Measurements from ENCODE around the gene ZNF367. TPM values are rescaled to one million over a fixed set of nuclear protein-coding genes. Genes with fewer than 3 reads are reported as not detected.

The ZNF367 gene
- total RNA-seq, 4 donors from 2014 or later = 2.0 to 3.4 (median 2.6) TPM

GRCh38 chr9:96345551-96345950, 72.6 kb downstream of the ZNF367 start:
- Histone ChIP-seq H3K9me3 (peaks cover 0 to 6% (median 0%) of the 10 kb centered on the region in 4 donors), H3K4me1 (peaks cover 19 to 43% (median 31%) of the 10 kb centered on the region in 4 donors), H3K27me3 (no peaks in the 10 kb centered on the region), H3K4me3 (no peak overlapping the region), H3K27ac (replicated peaks in 1 of 4) (peak overlapping the region; percentile 48 to 71 (median 62)), H3K36me3 (peaks cover 6 to 35% (median 24%) of the 10 kb centered on the region in 4 donors)
- no peak for DNase-seq (ENCODE audit: extremely low spot score)
- 89% methylated on average over 9 of the region's 9 CpGs for WGBS
- TF ChIP-seq EP300 (IDR thresholded peaks at IDR 0.05) = no peak
- intact Hi-C loops (cut with DNase I) = no loop called here

GRCh38 chr9:96344458-96345180, 73.6 kb downstream of the ZNF367 start:
- TF ChIP-seq POLR2AphosphoS5 (IDR thresholded peaks at IDR 0.05) (peak in 1 of 2 donors; percentile 32), EP300 (IDR thresholded peaks at IDR 0.05) (no peak), CTCF (IDR thresholded peaks at IDR 0.05) (no peak)
- 46% methylated on average over 6 of the region's 6 CpGs for WGBS
- Histone ChIP-seq H3K9me3 (peaks cover 0 to 6% (median 0%) of the 10 kb centered on the region in 4 donors), H3K36me3 (peaks cover 6 to 35% (median 22%) of the 10 kb centered on the region in 4 donors), H3K4me1 (peaks cover 19 to 44% (median 29%) of the 10 kb centered on the region in 4 donors), H3K27ac (replicated peaks in 1 of 4) (peak overlapping the region; percentile 48 to 71 (median 62)), H3K4me3 (no peak overlapping the region), H3K27me3 (no peaks in the 10 kb centered on the region)
- intact Hi-C loops (cut with DNase I) = no loop called here
- peak; percentile 94 for DNase-seq (ENCODE audit: extremely low spot score)

- Histone ChIP-seq H3K27me3 (no peaks in the 10 kb centered on the region), H3K36me3 (peaks cover 3 to 28% (median 16%) of the 10 kb centered on the region in 4 donors), H3K4me3 (no peak overlapping the region), H3K27ac (replicated peaks in 1 of 4) (peak overlapping the region; percentile 15 to 71 (median 43)), H3K4me1 (peaks cover 19 to 53% (median 32%) of the 10 kb centered on the region in 4 donors), H3K9me3 (peaks cover 0 to 6% (median 0%) of the 10 kb centered on the region in 4 donors)
- TF ChIP-seq POLR2AphosphoS5 (IDR thresholded peaks at IDR 0.05) (no peak), CTCF (IDR thresholded peaks at IDR 0.05) (no peak)
- intact Hi-C loops (cut with DNase I) = no loop called here
- WGBS = 58% methylated on average over 5 of the region's 5 CpGs
- no peak for DNase-seq (ENCODE audit: extremely low spot score)
Measured at GRCh38 chr9:96343515-96344360, 74.4 kb downstream of the ZNF367 start.

GRCh38 chr9:96342571-96343245, 75.5 kb downstream of the ZNF367 start:
- no peaks in the 10 kb centered on the region for H3K9me3 ChIP-seq
- no peak overlapping the region for H3K4me3 ChIP-seq
- WGBS = 88% methylated on average over 20 of the region's 20 CpGs
- no peaks in the 10 kb centered on the region for H3K27me3 ChIP-seq
- peaks cover 19 to 53% (median 32%) of the 10 kb centered on the region in 4 donors for H3K4me1 ChIP-seq
- peaks cover 0 to 18% (median 7%) of the 10 kb centered on the region in 4 donors for H3K36me3 ChIP-seq
- TF ChIP-seq POLR2AphosphoS5 (IDR thresholded peaks at IDR 0.05) (no peak), CTCF (IDR thresholded peaks at IDR 0.05) (no peak), EP300 (IDR thresholded peaks at IDR 0.05) (no peak), POLR2A (IDR thresholded peaks at IDR 0.05; ENCODE audit: low read depth) (no peak)
- no peak for DNase-seq (ENCODE audit: extremely low spot score)
- intact Hi-C loops (cut with DNase I) = no loop called here
- peak overlapping the region; percentile 15 to 55 (median 36) for H3K27ac ChIP-seq (replicated peaks in 1 of 4)

GRCh38 chr9:96340707-96341106, 77.5 kb downstream of the ZNF367 start:
- DNase-seq (ENCODE audit: extremely low spot score) = no peak
- Histone ChIP-seq H3K4me3 (no peak overlapping the region), H3K27ac (replicated peaks in 1 of 4) (no peak overlapping the region), H3K9me3 (no peaks in the 10 kb centered on the region), H3K4me1 (peaks cover 19 to 51% (median 31%) of the 10 kb centered on the region in 4 donors), H3K27me3 (no peaks in the 10 kb centered on the region), H3K36me3 (peaks cover 0 to 14% (median 8%) of the 10 kb centered on the region in 4 donors)
- TF ChIP-seq CTCF (IDR thresholded peaks at IDR 0.05) (no peak), EP300 (IDR thresholded peaks at IDR 0.05) (no peak), POLR2AphosphoS5 (IDR thresholded peaks at IDR 0.05) (no peak), POLR2A (IDR thresholded peaks at IDR 0.05; ENCODE audit: low read depth) (no peak)
- 92% methylated on average over 3 of the region's 3 CpGs for WGBS
- intact Hi-C loops (cut with DNase I) = no loop called here
